GM12878 (cell line): ENCODE measurements around the gene GPC3. TPM values are rescaled to one million over a fixed set of nuclear protein-coding genes. Genes with fewer than 3 reads are reported as not detected.
"Not testable (repeated sequence)": the region's sequence is repeated elsewhere in the genome, so short reads cannot be mapped to it uniquely, and the experiment has no call there.

ENCODE experiments used
- ATAC-seq: fragments of 200-7000 bp; cut with Tn5 transposase; 3 replicates; pipeline ENCODE4 v1.9.1; 2020; ENCODE audit warnings: mild to moderate bottlenecking, moderate library complexity
- BruUV-seq: library from RNA; stranded (reverse); fragments of 400-500 nt; replicated peaks from 2 replicates; lab custom pipeline; 2021; lab: Mats Ljungman, UMichigan
- CTCF ChIA-PET: fragments of 300-600 bp; sonication (Branson Sonifier 250); formaldehyde crosslinking; extraction: SDS; loops from one replicate; lab custom pipeline; 2021; ENCODE audit warnings: inconsistent platforms; lab: Yijun Ruan, JAX
- POLR2A ChIA-PET: fragments of 350-600 bp; formaldehyde crosslinking; extraction: SDS; loops from one replicate; lab custom pipeline; 2021; ENCODE audit warnings: inconsistent platforms; lab: Charles Lee
- RAD21 ChIA-PET: fragments of 300-600 bp; sonication (Branson Sonifier 250); formaldehyde crosslinking; loops from one replicate; lab custom pipeline; 2023; ENCODE audit warnings: antibody characterized with exemption; ENCODE audit not compliant: unreplicated experiment; lab: Charles Lee
- SMC1A ChIA-PET: fragments of 300-600 bp; sonication (Branson Sonifier 250); formaldehyde crosslinking; loops from one replicate; lab custom pipeline; 2023; ENCODE audit not compliant: unreplicated experiment, uncharacterized antibody; lab: Charles Lee
- DNase-seq: peaks from one replicate; pipeline ENCODE4 v3.0.0-alpha.2; 2011; ENCODE audit warnings: low read depth, low spot score
- FAIRE-seq: peaks from 3 replicates; lab custom pipeline; 2011; peaks lifted over from hg19 to GRCh38; lab: Jason Lieb, UNC
- H2AFZ ChIP-seq: 2 replicates; pipeline ENCODE4 v1.6.0; 2011; ENCODE audit warnings: low read depth, low read length, control low read depth; ENCODE audit not compliant: control insufficient read depth
- H3K27ac ChIP-seq: 2 replicates; pipeline ENCODE4 v1.5.1; 2011; ENCODE audit warnings: control low read depth; ENCODE audit not compliant: control insufficient read depth, insufficient read depth
- H3K27me3 ChIP-seq, 2 experiments: replicated peaks in 1 of 2; 2 replicates each; pipeline versions ENCODE4 v1.6.0 to v1.6.1; 2011; ENCODE audit warnings: low read length in 1 of 2; ENCODE audit not compliant: control insufficient read depth in 2 of 2, insufficient read depth in 2 of 2
- H3K36me3 ChIP-seq, 2 experiments: 2 replicates each; pipeline ENCODE4 v1.5.1; 2011; ENCODE audit warnings: low read length in 1 of 2; ENCODE audit not compliant: control insufficient read depth in 2 of 2, insufficient read depth in 2 of 2
- H3K4me1 ChIP-seq: 2 replicates; pipeline ENCODE4 v1.6.1; 2011; ENCODE audit warnings: mild to moderate bottlenecking, low read length, moderate library complexity, mixed read lengths; ENCODE audit not compliant: control insufficient read depth, insufficient read depth
- H3K4me2 ChIP-seq: 2 replicates; pipeline ENCODE4 v1.6.0; 2011; ENCODE audit warnings: control low read depth; ENCODE audit not compliant: control insufficient read depth, insufficient read depth
- H3K4me3 ChIP-seq: fragments of 200-600 bp; sonication (generic); 2 replicates; pipeline ENCODE4 v1.5.1; 2016
- H3K79me2 ChIP-seq: 2 replicates; pipeline ENCODE4 v1.6.0; 2011; ENCODE audit warnings: low read length; ENCODE audit not compliant: control insufficient read depth, insufficient read depth
- H3K9ac ChIP-seq: 2 replicates; pipeline ENCODE4 v1.8.0; 2011; ENCODE audit warnings: low read length, control low read depth, mixed read lengths; ENCODE audit not compliant: control insufficient read depth, insufficient read depth
- H3K9me3 ChIP-seq: replicated peaks from 3 replicates; pipeline ENCODE4 v1.5.1; 2011; ENCODE audit warnings: mild to moderate bottlenecking, low read length; ENCODE audit not compliant: control insufficient read depth, insufficient read depth
- H4K20me1 ChIP-seq: 2 replicates; pipeline ENCODE4 v1.6.0; 2011; ENCODE audit not compliant: control insufficient read depth, insufficient read depth
- BMI1 ChIP-seq: fragments of 450-650 bp; IDR thresholded peaks from 2 replicates; pipeline ENCODE4 v1.6.1; 2016; ENCODE audit warnings: mild to moderate bottlenecking, moderate library complexity, borderline replicate concordance
- CREM ChIP-seq: IDR thresholded peaks from 2 replicates; pipeline ENCODE4 v1.6.1; 2014; ENCODE audit warnings: antibody characterized with exemption, low read depth
- EP300 ChIP-seq, 2 experiments: fragments of 150-350 bp in 1 of 2; IDR thresholded peaks; 2 replicates each; pipeline ENCODE4 v1.6.1; 2011 to 2012; ENCODE audit warnings: low read depth in 2 of 2, low read length in 2 of 2, borderline replicate concordance in 1 of 2, improper control_type of control experiment in 1 of 2, inconsistent platforms in 1 of 2; ENCODE audit not compliant: control insufficient read depth in 1 of 2
- HDAC2 ChIP-seq: fragments of 200-600 bp; sonication (generic); IDR thresholded peaks from 2 replicates; pipeline ENCODE4 v1.6.1; 2017
- IRF5 ChIP-seq: fragments of 450-650 bp; IDR thresholded peaks from 2 replicates; pipeline ENCODE4 v1.6.1; 2017; ENCODE audit warnings: borderline replicate concordance
- MEF2A ChIP-seq: IDR thresholded peaks from 2 replicates; pipeline ENCODE4 v1.6.1; 2011; ENCODE audit warnings: low read depth, mild to moderate bottlenecking, low read length, moderate library complexity; ENCODE audit not compliant: insufficient read depth
- NBN ChIP-seq: fragments of 450-650 bp; IDR thresholded peaks from 2 replicates; pipeline ENCODE4 v1.6.1; 2016
- SMAD1 ChIP-seq: fragments of 450-650 bp; IDR thresholded peaks from 2 replicates; pipeline ENCODE4 v1.6.1; 2018; ENCODE audit warnings: mild to moderate bottlenecking, low read depth; ENCODE audit not compliant: partially characterized antibody
- TCF12 ChIP-seq: IDR thresholded peaks from 2 replicates; pipeline ENCODE4 v1.6.1; 2011; ENCODE audit warnings: low read depth, mild to moderate bottlenecking, low read length
- TCF3 ChIP-seq: IDR thresholded peaks from 2 replicates; pipeline ENCODE4 v1.6.1; 2012; ENCODE audit warnings: low read depth, mild to moderate bottlenecking, low read length, borderline replicate concordance; ENCODE audit not compliant: insufficient read depth
- YBX1 ChIP-seq: fragments of 450-650 bp; IDR thresholded peaks from 2 replicates; pipeline ENCODE4 v1.6.1; 2016; ENCODE audit warnings: antibody characterized with exemption
- WGBS: methylation state at CpG from one replicate; pipeline ENCODE4 v1.1.6; 2016; ENCODE audit warnings: low lambda C conversion rate; ENCODE audit not compliant: insufficient replicate concordance, insufficient coverage; ENCODE audit errors: missing lambda C conversion rate; 5-methylcytosine and 5-hydroxymethylcytosine counted together
- in situ Hi-C: fragments of 300-500 bp; cut with MboI; formaldehyde crosslinking; loops from 9 replicates; pipeline ENCODE4 v1.14.3; 2018; ENCODE audit warnings: mixed read lengths
- intact Hi-C: fragments of 100-400 bp; cut with micrococcal nuclease; formaldehyde crosslinking; loops from one replicate; pipeline ENCODE4 v1.14.2; 2022; ENCODE audit not compliant: unreplicated experiment
- polyA plus RNA-seq, 11 experiments: library from polyadenylated mRNA; depleted of rRNA in 4 of 11; unstranded in 6 of 11; stranded (reverse) in 5 of 11; fragments of >200 nt; fragmentation: Nextera tagmentation in 4 of 11; fragmentation: Illumina TruSeq in 1 of 11; extraction: Ambion mirVana in 4 of 11; extraction: Trizol in 1 of 11; gene quantifications; 1 replicate in 1 of 11; 2 replicates in 10 of 11; pipeline versions ENCODE4 v1.2.1 to v1.2.3, GENCODE V29; 2011 to 2016; ENCODE audit warnings: inconsistent platforms in 2 of 11, missing spikeins in 2 of 11, low read depth in 1 of 11
- total RNA-seq, 4 experiments: library from RNA; depleted of rRNA in 3 of 4; stranded (reverse); fragments of >200 nt in 3 of 4; fragmentation: Illumina TruSeq in 1 of 4; extraction: Trizol in 1 of 4; gene quantifications; 2 replicates each; pipeline versions ENCODE4 v1.2.1 to v1.2.3, GENCODE V29; 2013 to 2021

GPC3 gene
- total and polyA plus RNA-seq, 10 of the 15 experiments (the other 5 are each of a cell fraction or from before 2014, with no cell fraction given) = 0.09 to 0.82 TPM; not detected in 8

GRCh38 chrX:133722756-133723155, 262.6 kb downstream of the GPC3 start (continued):
- no peak for TF ChIP-seq IRF5
- TF ChIP-seq NBN = no peak
- TF ChIP-seq TCF12 = no peak
- TF ChIP-seq MEF2A = no peak
- no peak for TF ChIP-seq SMAD1
- no peak for TF ChIP-seq HDAC2
- TF ChIP-seq BMI1 = no peak
- TF ChIP-seq YBX1 = no peak
- no peak for TF ChIP-seq TCF3
- TF ChIP-seq CREM = no peak
- no peak for TF ChIP-seq EP300 (IDR thresholded peaks at IDR 0.05; ENCODE audit: borderline replicate concordance in 1 of 2, control insufficient read depth in 1 of 2, low read depth in 2 of 2, low read length in 2 of 2)

DNA sequence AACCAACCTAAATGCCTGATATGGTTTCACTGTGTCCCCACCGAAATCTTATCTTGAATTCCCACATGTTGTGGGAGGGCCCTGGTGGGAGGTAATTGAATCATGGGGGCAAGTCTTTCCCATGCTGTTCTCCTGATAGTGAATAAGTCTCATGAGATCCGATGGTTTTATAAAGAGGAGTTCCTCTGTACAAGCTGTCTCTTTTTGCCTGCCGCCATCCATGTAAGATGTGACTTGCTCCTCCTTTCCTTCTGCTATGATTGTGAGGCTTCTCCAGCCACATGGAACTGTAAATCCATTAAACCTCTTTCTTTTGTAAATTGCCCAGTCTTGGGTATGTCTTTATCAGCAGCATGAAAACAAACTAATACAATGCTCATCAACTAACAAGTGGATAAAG, 265.1 kb downstream of the GPC3 start:
- H2AFZ ChIP-seq, H3K9ac ChIP-seq, H3K79me2 ChIP-seq, H3K4me2 ChIP-seq, H4K20me1 ChIP-seq, H3K27ac ChIP-seq, H3K4me1 ChIP-seq, BruUV-seq, in situ Hi-C loops, H3K36me3 ChIP-seq, SMC1A ChIA-PET, POLR2A ChIA-PET, H3K9me3 ChIP-seq, H3K27me3 ChIP-seq, CTCF ChIA-PET, H3K4me3 ChIP-seq, ATAC-seq, DNase-seq, RAD21 ChIA-PET, FAIRE-seq, intact Hi-C loops: not testable (repeated sequence)
- WGBS = 27% methylated on average over 3 of the region's 3 CpGs
